Erythroblast (primary cell): ENCODE results near the gene VSIG10L.

Experiments used
- GATA1 ChIP-seq: IDR thresholded peaks from 2 replicates; pipeline ENCODE4 v1.6.1; 2011; ENCODE audit warnings: low read depth, mild to moderate bottlenecking, control low read depth, low read length, moderate library complexity
- POLR2A ChIP-seq: IDR thresholded peaks from 2 replicates; pipeline ENCODE4 v1.6.1; 2011; ENCODE audit warnings: mild to moderate bottlenecking, low read length

- TF ChIP-seq POLR2A = no peak
- no peak for TF ChIP-seq GATA1
These were observed 10.7 kb downstream of the VSIG10L start for GRCh38 chr19:51331193-51331592.
